ENCODE measurements around the gene CACNA1F. TPM values are rescaled to one million over a fixed set of nuclear protein-coding genes. Genes with fewer than 3 reads are reported as not detected.

CACNA1F gene
- total RNA-seq, result 0.41 TPM

GRCh38 chrX:49233176-49233575 is at the start of gene CACNA1F:
TSS of gene CACNA1F (minus strand) at chrX:49233340. CDS start at chrX:49233309, 31 bp downstream.

GRCh38 chrX:49269767-49270248 is 36.7 kb upstream of the CACNA1F start, which contains the start of gene PPP1R3F:
TSS of gene PPP1R3F (plus strand) at chrX:49269793. CDS start at chrX:49269870, 77 bp downstream.

GRCh38 chrX:49264460-49264859 is 31.3 kb upstream of the CACNA1F start, which contains the start of gene FOXP3:
TSS of gene FOXP3 (minus strand) at chrX:49264710. CDS start at chrX:49258505, 6,205 bp downstream.

DNA sequence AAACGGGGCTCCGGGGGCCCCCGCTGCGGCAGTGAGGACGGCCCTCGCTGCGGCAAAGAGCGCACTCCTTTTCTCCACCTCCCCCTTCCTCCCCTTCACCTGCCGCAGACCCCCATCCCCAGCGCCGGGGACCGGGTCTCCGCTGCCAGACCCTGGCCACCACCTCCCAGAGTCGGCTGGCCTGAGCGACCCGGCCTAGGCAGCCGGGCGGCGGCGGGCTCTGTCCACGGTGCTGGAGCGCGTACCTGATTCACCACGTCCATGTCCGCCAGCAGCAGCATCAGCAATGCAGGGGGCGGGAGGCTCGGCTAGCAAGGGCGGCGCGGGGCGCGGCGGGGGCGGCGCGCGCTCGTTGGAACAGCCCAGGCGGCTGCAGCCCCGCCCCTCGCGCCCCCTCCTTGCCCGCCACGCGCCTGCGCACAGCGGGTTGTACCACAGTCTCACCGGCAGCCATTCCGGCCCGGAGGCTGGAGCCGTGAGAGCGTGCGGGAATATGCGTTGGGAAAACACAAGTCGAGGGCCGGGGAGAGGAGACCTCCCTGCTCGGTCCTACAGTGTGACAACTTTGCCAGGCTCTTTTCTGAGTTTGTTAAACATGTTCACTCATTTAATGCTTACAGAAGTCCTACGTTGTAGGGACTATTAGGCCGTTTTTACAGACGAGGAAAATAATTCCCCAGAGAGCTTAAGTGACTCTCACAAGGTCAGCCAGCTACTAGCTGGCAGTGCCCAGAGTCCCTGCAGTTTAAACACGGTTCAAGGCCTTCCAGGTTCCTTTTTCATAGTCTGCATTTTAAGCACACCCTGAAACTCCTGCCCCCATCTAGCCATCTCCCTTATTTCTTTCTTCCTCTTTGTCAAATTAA is 33.0 kb downstream of the CACNA1F start, which contains the start of gene SYP:
TSS of gene SYP (minus strand) at position 288 of the 866 bp plus-strand sequence. CDS start at position 281, 7 bp downstream.

GRCh38 chrX:49186125-49187027 is 46.8 kb downstream of the CACNA1F start, which contains the start of gene PRICKLE3:
TSS of gene PRICKLE3 (minus strand) at chrX:49186373. CDS start at chrX:49186297, 76 bp downstream.

DNA sequence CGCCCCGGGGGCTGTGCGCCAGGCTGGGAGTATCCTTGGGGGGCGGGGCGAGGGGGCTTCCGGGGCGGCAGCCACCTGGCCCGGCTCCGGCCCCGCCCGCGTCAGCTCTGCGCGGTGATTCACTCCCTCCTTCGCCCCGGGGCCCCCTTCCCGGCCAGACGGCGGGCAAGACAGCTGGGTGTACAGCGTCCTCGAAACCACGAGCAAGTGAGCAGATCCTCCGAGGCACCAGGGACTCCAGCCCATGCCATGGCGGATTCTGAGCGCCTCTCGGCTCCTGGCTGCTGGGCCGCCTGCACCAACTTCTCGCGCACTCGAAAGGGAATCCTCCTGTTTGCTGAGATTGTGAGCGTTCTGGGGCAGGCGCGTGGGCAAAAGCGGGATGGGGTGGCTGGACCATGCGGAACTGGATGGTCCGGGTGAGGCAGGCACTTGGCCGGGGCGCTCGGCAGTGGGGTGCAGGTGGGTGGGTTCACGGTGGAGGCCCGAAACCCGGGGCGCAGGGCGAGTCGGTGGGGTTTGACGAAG is 61.3 kb downstream of the CACNA1F start, which contains the start of gene PLP2:
TSS of gene PLP2 (plus strand) at position 147 of the 528 bp plus-strand sequence. CDS start at position 250, 103 bp downstream.

DNA sequence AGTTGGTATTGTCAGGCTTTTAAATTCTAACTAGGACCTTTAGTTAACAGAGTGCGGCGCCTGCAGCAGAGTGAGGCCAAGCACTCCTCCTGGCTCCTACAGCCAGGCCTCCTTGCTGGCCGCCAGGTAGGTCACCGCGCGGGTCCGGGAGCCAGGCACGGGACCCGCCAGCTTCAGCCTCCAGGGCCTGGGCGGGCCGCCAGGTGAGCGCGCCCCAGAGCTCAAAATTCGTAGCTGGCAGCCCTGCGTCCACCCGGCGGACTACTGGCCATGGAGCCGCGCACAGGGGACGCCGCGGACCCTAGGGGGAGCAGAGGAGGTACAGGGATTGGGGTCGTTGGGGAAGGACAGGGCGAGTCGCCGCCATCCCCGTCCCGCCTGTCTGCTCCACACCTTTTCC is 70.5 kb downstream of the CACNA1F start, which contains the start of gene MAGIX:
TSS of gene MAGIX (plus strand) at position 139 of the 400 bp plus-strand sequence. CDS start at position 271, 132 bp downstream.

Other genes starting within 250 kb of the CACNA1F start
- 28.4 TPM for gene GRIPAP1, start 231.1 kb downstream of the CACNA1F start, total RNA-seq
- 27.9 TPM for gene TFE3, start 190.0 kb downstream of the CACNA1F start, total RNA-seq
- 6.4 TPM for gene CCDC120, start 174.3 kb downstream of the CACNA1F start, total RNA-seq
- 8.1 TPM for gene PRAF2, start 159.3 kb downstream of the CACNA1F start, total RNA-seq
- gene WDR45, start 153.5 kb downstream of the CACNA1F start, total RNA-seq, result 44.8 TPM
- gene GPKOW, start 109.6 kb downstream of the CACNA1F start, total RNA-seq, result 24.2 TPM
- gene MAGIX, start 70.6 kb downstream of the CACNA1F start, total RNA-seq, result 9.5 TPM
- gene PLP2, start 61.4 kb downstream of the CACNA1F start, total RNA-seq, result 24.3 TPM
- 8.0 TPM for gene PRICKLE3, start 47.0 kb downstream of the CACNA1F start, total RNA-seq
- 2.3 TPM for gene SYP, start 33.1 kb downstream of the CACNA1F start, total RNA-seq
- 21.0 TPM for gene CCDC22, start 2.1 kb upstream of the CACNA1F start, total RNA-seq
- 0.23 TPM for gene FOXP3, start 31.4 kb upstream of the CACNA1F start, total RNA-seq
- gene PPP1R3F, start 36.5 kb upstream of the CACNA1F start, total RNA-seq, result 8.3 TPM
- not detected for gene GAGE10, start 70.3 kb upstream of the CACNA1F start, total RNA-seq
- gene GAGE12J, start 88.7 kb upstream of the CACNA1F start, total RNA-seq, result not detected
- not detected for gene GAGE13, start 98.2 kb upstream of the CACNA1F start, total RNA-seq